Measurements from ENCODE around the gene QRICH2.

QRICH2 gene

DNA sequence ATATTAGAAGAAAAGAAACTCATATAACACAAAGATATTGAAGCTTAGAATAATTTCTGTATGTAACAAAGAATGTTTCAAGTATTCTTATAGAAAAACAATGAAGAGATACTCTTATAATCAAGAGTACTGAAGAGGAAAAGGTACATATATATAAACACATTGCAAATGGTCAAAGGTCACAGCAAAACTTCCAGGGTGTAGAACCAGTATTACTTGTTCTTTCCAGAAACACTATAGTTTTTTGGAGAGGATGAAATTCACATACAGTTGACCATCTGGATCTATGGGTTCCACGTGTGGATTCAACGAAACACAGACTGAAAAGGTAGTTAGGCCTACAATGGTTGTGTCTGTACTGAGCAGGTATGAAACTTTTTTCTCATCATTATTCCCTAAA is 23.0 kb upstream of the QRICH2 start:
- peaks cover 3% of the 10 kb centered on the region for H3K36me3 ChIP-seq (replicated peaks; ENCODE audit: insufficient read depth, low read length)
- H4K20me1 ChIP-seq (ENCODE audit: insufficient read depth, low read length), result no peaks in the 10 kb centered on the region
- H3K4me2 ChIP-seq (ENCODE audit: low read depth, low read length), result no peak overlapping the region
- no peak overlapping the region for H2AFZ ChIP-seq (ENCODE audit: low read length)
- DNase-seq, result no peak
- no peaks in the 10 kb centered on the region for H3K27me3 ChIP-seq (replicated peaks; ENCODE audit: insufficient read depth, low read length)
- H3K27ac ChIP-seq (ENCODE audit: low read length), result no peak overlapping the region
- H3K9me2 ChIP-seq (replicated peaks; ENCODE audit: insufficient read depth, low read length), result no peaks in the 10 kb centered on the region
- TF ChIP-seq EZH2phosphoT487 (IDR thresholded peaks at IDR 0.05; ENCODE audit: low read length) (no peak), EZH2 (optimal IDR thresholded peaks at IDR 0.05; ENCODE audit: low read depth, low read length) (no peak)
- TF ChIP-seq, protein P1, sequence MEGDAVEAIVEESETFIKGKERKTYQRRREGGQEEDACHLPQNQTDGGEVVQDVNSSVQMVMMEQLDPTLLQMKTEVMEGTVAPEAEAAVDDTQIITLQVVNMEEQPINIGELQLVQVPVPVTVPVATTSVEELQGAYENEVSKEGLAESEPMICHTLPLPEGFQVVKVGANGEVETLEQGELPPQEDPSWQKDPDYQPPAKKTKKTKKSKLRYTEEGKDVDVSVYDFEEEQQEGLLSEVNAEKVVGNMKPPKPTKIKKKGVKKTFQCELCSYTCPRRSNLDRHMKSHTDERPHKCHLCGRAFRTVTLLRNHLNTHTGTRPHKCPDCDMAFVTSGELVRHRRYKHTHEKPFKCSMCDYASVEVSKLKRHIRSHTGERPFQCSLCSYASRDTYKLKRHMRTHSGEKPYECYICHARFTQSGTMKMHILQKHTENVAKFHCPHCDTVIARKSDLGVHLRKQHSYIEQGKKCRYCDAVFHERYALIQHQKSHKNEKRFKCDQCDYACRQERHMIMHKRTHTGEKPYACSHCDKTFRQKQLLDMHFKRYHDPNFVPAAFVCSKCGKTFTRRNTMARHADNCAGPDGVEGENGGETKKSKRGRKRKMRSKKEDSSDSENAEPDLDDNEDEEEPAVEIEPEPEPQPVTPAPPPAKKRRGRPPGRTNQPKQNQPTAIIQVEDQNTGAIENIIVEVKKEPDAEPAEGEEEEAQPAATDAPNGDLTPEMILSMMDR (IDR thresholded peaks at IDR 0.05; ENCODE audit: low read length), result no peak
- no peaks in the 10 kb centered on the region for H3K4me1 ChIP-seq (ENCODE audit: low read length)
- no peaks in the 10 kb centered on the region for H3F3A ChIP-seq (ENCODE audit: insufficient read depth, low read length)
- no peaks in the 10 kb centered on the region for H3K9me3 ChIP-seq (replicated peaks; ENCODE audit: insufficient read depth, low read length)
- no peak overlapping the region for H3K9ac ChIP-seq (ENCODE audit: low read length)
- no peak overlapping the region for H3K4me3 ChIP-seq (ENCODE audit: low read length)
- peaks cover 5% of the 10 kb centered on the region; the same call in 1 of the 2 replicates for H3K79me2 ChIP-seq (ENCODE audit: low read length)

DNA sequence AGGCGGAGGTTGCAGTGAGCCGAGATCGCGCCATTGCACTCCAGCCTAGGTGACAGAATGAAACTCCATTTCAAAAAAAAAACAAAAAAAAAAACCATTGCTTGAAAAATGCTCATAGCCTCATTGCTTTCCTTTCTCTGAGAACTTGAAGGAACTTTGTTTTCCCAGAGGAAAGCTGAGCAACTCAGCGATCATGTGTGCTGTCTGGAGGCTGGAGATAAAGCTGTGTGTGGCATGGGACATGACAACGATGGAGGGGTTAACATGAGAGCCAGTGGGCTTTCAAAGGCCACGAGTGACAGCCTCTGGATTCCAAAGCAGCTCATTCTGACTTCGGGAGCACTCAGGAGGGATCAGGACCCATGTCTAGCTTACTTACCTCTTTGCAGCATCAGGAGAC is 21.6 kb upstream of the QRICH2 start:
- Histone ChIP-seq H3K9ac (ENCODE audit: low read length) (no peak overlapping the region), H2AFZ (ENCODE audit: low read length) (no peak overlapping the region), H3F3A (ENCODE audit: insufficient read depth, low read length) (no peaks in the 10 kb centered on the region), H3K4me1 (ENCODE audit: low read length) (no peaks in the 10 kb centered on the region), H3K79me2 (ENCODE audit: low read length) (no peaks in the 10 kb centered on the region), H4K20me1 (ENCODE audit: insufficient read depth, low read length) (no peaks in the 10 kb centered on the region), H3K9me3 (replicated peaks; ENCODE audit: insufficient read depth, low read length) (no peaks in the 10 kb centered on the region), H3K9me2 (replicated peaks; ENCODE audit: insufficient read depth, low read length) (no peaks in the 10 kb centered on the region), H3K36me3 (replicated peaks; ENCODE audit: insufficient read depth, low read length) (peaks cover 3% of the 10 kb centered on the region), H3K27ac (ENCODE audit: low read length) (no peak overlapping the region), H3K4me2 (ENCODE audit: low read depth, low read length) (no peak overlapping the region), H3K4me3 (ENCODE audit: low read length) (no peak overlapping the region), H3K27me3 (replicated peaks; ENCODE audit: insufficient read depth, low read length) (no peaks in the 10 kb centered on the region)
- TF ChIP-seq, protein P1 (IDR thresholded peaks at IDR 0.05; ENCODE audit: low read length), result no peak
- TF ChIP-seq EZH2 (optimal IDR thresholded peaks at IDR 0.05; ENCODE audit: low read depth, low read length), result no peak
- TF ChIP-seq EZH2phosphoT487 (IDR thresholded peaks at IDR 0.05; ENCODE audit: low read length), result no peak
- DNase-seq, result no peak

DNA sequence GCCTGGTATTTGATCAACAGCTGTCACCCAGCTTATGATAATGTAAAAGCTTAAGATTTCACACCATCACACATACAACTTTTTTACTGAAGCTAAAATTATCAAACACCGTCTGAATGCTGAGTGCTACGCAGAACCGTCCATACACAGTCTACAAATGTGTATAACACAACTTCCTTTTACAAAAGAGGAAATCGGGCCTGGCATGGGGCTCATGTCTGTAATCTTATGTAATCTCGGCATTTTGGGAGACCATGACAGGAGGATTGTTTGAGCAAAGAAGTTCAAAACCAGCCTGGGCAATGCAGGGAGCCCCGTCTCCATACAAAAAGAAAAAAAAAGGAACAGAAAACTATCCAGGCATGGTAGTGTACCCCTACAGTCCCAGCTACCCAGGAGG is 19.6 kb upstream of the QRICH2 start:
- Histone ChIP-seq H3K4me3 (ENCODE audit: low read length) (no peak overlapping the region), H3K4me1 (ENCODE audit: low read length) (no peaks in the 10 kb centered on the region), H3K9me3 (replicated peaks; ENCODE audit: insufficient read depth, low read length) (no peaks in the 10 kb centered on the region), H3K79me2 (ENCODE audit: low read length) (no peaks in the 10 kb centered on the region), H3K36me3 (replicated peaks; ENCODE audit: insufficient read depth, low read length) (peaks cover 3% of the 10 kb centered on the region), H3K27ac (ENCODE audit: low read length) (no peak overlapping the region), H2AFZ (ENCODE audit: low read length) (no peak overlapping the region), H3K27me3 (replicated peaks; ENCODE audit: insufficient read depth, low read length) (no peaks in the 10 kb centered on the region), H3K9ac (ENCODE audit: low read length) (no peak overlapping the region), H3F3A (ENCODE audit: insufficient read depth, low read length) (no peaks in the 10 kb centered on the region), H3K4me2 (ENCODE audit: low read depth, low read length) (no peak overlapping the region), H3K9me2 (replicated peaks; ENCODE audit: insufficient read depth, low read length) (no peaks in the 10 kb centered on the region), H4K20me1 (ENCODE audit: insufficient read depth, low read length) (no peaks in the 10 kb centered on the region)
- DNase-seq, result no peak
- TF ChIP-seq EZH2phosphoT487 (IDR thresholded peaks at IDR 0.05; ENCODE audit: low read length) (no peak), EZH2 (optimal IDR thresholded peaks at IDR 0.05; ENCODE audit: low read depth, low read length) (no peak)
- TF ChIP-seq, protein P1 (IDR thresholded peaks at IDR 0.05; ENCODE audit: low read length), result no peak

Measured in MM.1S (cell line).